A673 (cell line): ENCODE measurements around the gene FGFR3.

Experiments
- CTCF ChIP-seq: fragments of 300-800, 200-600 bp; sonication (generic); conservative IDR thresholded peaks from 2 replicates; pipeline ENCODE4 v1.5.1; 2017; ENCODE audit warnings: low read depth, mild to moderate bottlenecking, antibody characterized with exemption, low read length, moderate library complexity, mixed read lengths
- EZH2 ChIP-seq: fragments of 200-600 bp; sonication (generic); IDR thresholded peaks from 2 replicates; pipeline ENCODE4 v1.6.1; 2017; ENCODE audit warnings: borderline replicate concordance, low read depth, mild to moderate bottlenecking, mixed read lengths, antibody characterized with exemption, low read length; ENCODE audit not compliant: poor library complexity, severe bottlenecking

GRCh38 chr4:1744552-1744951 is 48.5 kb upstream of the FGFR3 start:
- TF ChIP-seq CTCF (no peak), EZH2 (no peak)
